Stimulated activated naive CD8-positive, alpha-beta T cell treated with anti-CD3 and anti-CD28 coated beads, Interleukin-15, Interleukin-2, amounts not matched to agents 100 U/mL and 50 U/mL, for 24 hours (primary cell): ENCODE measurements around the gene EYS.
"Not testable (repeated sequence)": the region's sequence is repeated elsewhere in the genome, so short reads cannot be mapped to it uniquely, and the experiment has no call there.

Experiments
- ATAC-seq: fragments of 150-1000 bp; cut with Tn5 transposase; one replicate; pipeline ENCODE4 v1.10.0; 2021
- DNase-seq: peaks from one replicate; pipeline ENCODE4 v3.0.0; 2021

The EYS gene

GRCh38 chr6:64301307-64302236 is 1405.5 kb downstream of the EYS start:
- no peak for DNase-seq
- no peak for ATAC-seq

GRCh38 chr6:64299176-64299575 is 1407.8 kb downstream of the EYS start:
- DNase-seq (no peak), ATAC-seq (no peak)

- ATAC-seq (no peak), DNase-seq (no peak)
These were observed 1413.0 kb downstream of the EYS start for GRCh38 chr6:64294034-64294433.

GRCh38 chr6:64293298-64293697 is 1413.7 kb downstream of the EYS start:
- ATAC-seq, result no peak

GRCh38 chr6:64290867-64291266 is 1416.2 kb downstream of the EYS start:
- ATAC-seq (no peak), DNase-seq (no peak)

More at GRCh38 chr6:64293298-64293697, 1413.7 kb downstream of the EYS start:
- DNase-seq, result no peak

- ATAC-seq (no peak), DNase-seq (no peak)
These were observed 1417.1 kb downstream of the EYS start for GRCh38 chr6:64289931-64290330.

GRCh38 chr6:64288351-64288750 is 1418.7 kb downstream of the EYS start:
- no peak for ATAC-seq
- no peak for DNase-seq

GRCh38 chr6:64281167-64281566 is 1425.9 kb downstream of the EYS start:
- DNase-seq (no peak), ATAC-seq (no peak)

- DNase-seq (no peak), ATAC-seq (no peak)
These were observed 1426.5 kb downstream of the EYS start for GRCh38 chr6:64280569-64280968.

- no peak for DNase-seq
- ATAC-seq, result no peak
These were observed 1436.9 kb downstream of the EYS start for GRCh38 chr6:64270083-64270482.

- DNase-seq (no peak), ATAC-seq (no peak)
These were observed 1440.6 kb downstream of the EYS start for GRCh38 chr6:64266351-64266821.

- DNase-seq (no peak), ATAC-seq (no peak)
These were observed 1443.2 kb downstream of the EYS start for GRCh38 chr6:64263778-64264177.

- ATAC-seq (no peak), DNase-seq (no peak)
These were observed 1447.7 kb downstream of the EYS start for GRCh38 chr6:64259372-64259771.

GRCh38 chr6:64258752-64259151 is 1448.3 kb downstream of the EYS start:
- DNase-seq (no peak), ATAC-seq (no peak)

- ATAC-seq (no peak), DNase-seq (no peak)
These were observed 1448.7 kb downstream of the EYS start for GRCh38 chr6:64258302-64258701.

- ATAC-seq (no peak), DNase-seq (no peak)
These were observed 1449.4 kb downstream of the EYS start for GRCh38 chr6:64257586-64257985.

GRCh38 chr6:64256483-64256882 is 1450.5 kb downstream of the EYS start:
- no peak for DNase-seq
- ATAC-seq, result no peak

- ATAC-seq, result no peak
- DNase-seq, result no peak
These were observed 1452.0 kb downstream of the EYS start for GRCh38 chr6:64255000-64255399.

GRCh38 chr6:64254558-64254957 is 1452.5 kb downstream of the EYS start:
- ATAC-seq, result no peak
- no peak for DNase-seq

GRCh38 chr6:64252256-64252655 is 1454.8 kb downstream of the EYS start:
- DNase-seq, result no peak
- no peak for ATAC-seq

GRCh38 chr6:64250126-64250525 is 1456.9 kb downstream of the EYS start:
- no peak for ATAC-seq
- no peak for DNase-seq

- DNase-seq (no peak), ATAC-seq (no peak)
These were observed 1457.9 kb downstream of the EYS start for GRCh38 chr6:64249115-64249514.

GRCh38 chr6:64243618-64244017 is 1463.4 kb downstream of the EYS start:
- ATAC-seq, result no peak
- DNase-seq, result no peak

- not testable (repeated sequence) for ATAC-seq, DNase-seq
These were observed 1468.1 kb downstream of the EYS start for GRCh38 chr6:64238908-64239307.
